Activated T-helper 1 cell treated with anti-CD3 and anti-CD28 coated beads, Interleukin-12 subunit alpha, Interleukin-12 subunit beta, Interleukin-2, Interleukin-4 antibody, amounts not matched to agents 30 ng/mL and 10 ng/mL and 1 ng/mL, durations not matched to agents 14 hours and 24 hours and 36 hours (primary cell): Measurements from ENCODE around the gene KIAA1614. TPM values are rescaled to one million over a fixed set of nuclear protein-coding genes. Genes with fewer than 3 reads are reported as not detected.

ENCODE experiments used
- DNase-seq: peaks from one replicate; pipeline ENCODE4 v3.0.0; 2021; ENCODE audit warnings: low spot score
- H3K27ac Mint-ChIP-seq: one replicate; pipeline ENCODE4 v1.8.0; 2021; ENCODE audit warnings: mild to moderate bottlenecking, mixed read lengths
- H3K27me3 Mint-ChIP-seq: one replicate; pipeline ENCODE4 v1.8.0; 2022; ENCODE audit warnings: mild to moderate bottlenecking, moderate library complexity, mixed read lengths; ENCODE audit not compliant: insufficient read depth
- H3K36me3 Mint-ChIP-seq: one replicate; pipeline ENCODE4 v1.8.0; 2021; ENCODE audit warnings: low read depth, mixed read lengths
- H3K4me1 Mint-ChIP-seq: one replicate; pipeline ENCODE4 v1.8.0; 2021; ENCODE audit warnings: low read depth, mixed read lengths
- H3K4me3 Mint-ChIP-seq: one replicate; pipeline ENCODE4 v1.8.0; 2021; ENCODE audit warnings: mild to moderate bottlenecking, moderate library complexity, mixed read lengths
- H3K9me3 Mint-ChIP-seq: one replicate; pipeline ENCODE4 v1.8.0; 2021; ENCODE audit warnings: mixed read lengths
- intact Hi-C: fragments of 100-400 bp; cut with micrococcal nuclease; formaldehyde crosslinking; loops from one replicate; pipeline ENCODE4 v1.15.1; 2024
- total RNA-seq: library from RNA; stranded (reverse); gene quantifications from 2 replicates; pipeline ENCODE4 v1.2.3, GENCODE V29; 2022

Gene KIAA1614
- 0.16 and 0.17 TPM in 2 replicates for total RNA-seq

- peaks cover 23% of the 10 kb centered on the region for H3K4me1 Mint-ChIP-seq
- intact Hi-C loops, result loop anchor here (5.0 kb wide), 1 partner anchor 69 kb away; no protein-coding TSS in a partner anchor
- H3K27ac Mint-ChIP-seq, result peak within 1 kb of the TSS; percentile 29
- DNase-seq, result no peak
- no peaks in the 10 kb centered on the region for H3K9me3 Mint-ChIP-seq
- H3K27me3 Mint-ChIP-seq, result peaks cover 41% of the 10 kb centered on the region
- H3K4me3 Mint-ChIP-seq, result peak within 1 kb of the TSS; percentile 71
- no peaks in the 10 kb centered on the region for H3K36me3 Mint-ChIP-seq
Measured at GRCh38 chr1:180912801-180913565, at the start of gene KIAA1614. KIAA1614 (plus strand) TSS chr1:180912897; CDS start chr1:180913244, 347 bp downstream.

DNA sequence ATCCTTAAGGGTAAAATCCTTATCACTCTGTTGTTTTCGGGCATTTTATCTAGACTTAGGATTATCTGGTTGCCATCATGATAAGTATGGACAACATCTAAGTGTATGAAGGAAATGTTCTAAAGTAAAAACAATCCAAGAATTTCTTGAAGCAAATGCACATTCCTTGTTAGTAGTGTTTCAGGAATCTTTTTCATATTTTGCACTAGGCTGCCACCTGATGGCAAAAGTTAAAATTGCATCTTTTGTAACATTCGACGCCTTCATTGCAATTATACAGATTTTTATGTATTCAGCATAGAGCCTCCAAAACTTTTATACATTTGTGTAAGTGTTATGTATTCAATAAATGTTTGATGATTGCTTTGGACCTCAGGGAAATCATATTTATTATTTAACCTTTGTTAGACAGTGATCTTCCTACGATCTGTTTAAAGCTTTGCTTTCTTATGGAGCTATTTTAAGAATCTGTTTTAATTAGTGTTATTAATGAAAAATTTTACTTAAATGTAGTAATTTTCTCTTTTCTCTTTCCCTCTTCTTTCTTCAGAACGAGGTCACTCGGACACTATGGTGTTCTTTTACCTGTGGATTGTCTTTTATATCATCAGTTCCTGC is 49.4 kb upstream of the KIAA1614 start:
- no peak overlapping the region for H3K4me3 Mint-ChIP-seq
- H3K27ac Mint-ChIP-seq, result no peak overlapping the region
- H3K4me1 Mint-ChIP-seq, result no peaks in the 10 kb centered on the region
- intact Hi-C loops, result loop anchor here (5.0 kb wide), 3 partner anchors 86 to 346 kb away; partner anchors contain the start of gene XPR1
- no peaks in the 10 kb centered on the region for H3K9me3 Mint-ChIP-seq
- H3K27me3 Mint-ChIP-seq, result no peaks in the 10 kb centered on the region
- peaks cover 7% of the 10 kb centered on the region for H3K36me3 Mint-ChIP-seq
- DNase-seq, result no peak

DNA sequence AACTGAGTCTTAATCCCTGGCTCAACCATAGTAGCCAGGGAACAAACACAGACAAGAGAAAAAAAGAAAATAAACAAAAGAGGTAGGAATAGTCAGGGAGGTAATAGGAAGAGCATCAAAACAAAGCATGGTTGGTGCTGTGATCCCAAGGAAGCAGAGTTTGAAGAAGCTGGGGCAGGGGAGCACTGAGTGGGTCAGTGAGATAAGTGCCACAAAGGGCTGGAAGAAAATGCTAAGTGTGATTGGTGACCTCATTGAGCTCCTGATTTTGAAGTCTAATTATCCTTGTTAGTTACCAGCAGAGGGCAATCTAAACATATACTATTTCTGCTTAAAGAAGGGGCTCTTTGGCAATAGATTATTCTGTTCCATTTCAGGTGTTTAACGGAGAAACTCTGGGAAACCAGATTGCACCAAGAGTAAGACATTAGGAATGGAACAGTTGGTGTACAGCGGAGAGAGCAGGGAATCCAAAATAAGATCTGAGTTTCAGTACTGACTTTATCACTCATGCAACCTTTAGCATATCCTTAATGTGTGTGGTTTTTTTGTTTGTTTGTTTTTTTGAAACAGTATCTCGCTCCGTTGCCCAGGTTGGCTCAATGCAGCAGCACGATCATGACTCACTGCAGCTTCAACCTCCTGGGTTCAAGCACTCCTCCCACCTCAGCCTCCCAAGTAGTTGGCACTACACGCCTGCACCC is 30.7 kb upstream of the KIAA1614 start:
- Mint-ChIP-seq H3K4me3 (no peak overlapping the region), H3K9me3 (no peaks in the 10 kb centered on the region)
- intact Hi-C loops, result loop anchor here (1.0 to 5.0 kb wide), 6 partner anchors 39 to 284 kb away; no protein-coding TSS in a partner anchor

GRCh38 chr1:180884588-180885300 is 28.0 kb upstream of the KIAA1614 start:
- Mint-ChIP-seq H3K4me1 (peaks cover 6% of the 10 kb centered on the region), H3K27me3 (no peaks in the 10 kb centered on the region), H3K9me3 (no peaks in the 10 kb centered on the region), H3K4me3 (no peak overlapping the region), H3K36me3 (peaks cover 5% of the 10 kb centered on the region), H3K27ac (no peak overlapping the region)
- intact Hi-C loops, result loop anchor here (5.0 kb wide), 2 partner anchors 98 to 153 kb away; no protein-coding TSS in a partner anchor
- no peak for DNase-seq

More for the DNA sequence above, 30.7 kb upstream of the KIAA1614 start:
- H3K27me3 Mint-ChIP-seq, result no peaks in the 10 kb centered on the region
- DNase-seq, result no peak
- peaks cover 6% of the 10 kb centered on the region for H3K4me1 Mint-ChIP-seq
- no peak overlapping the region for H3K27ac Mint-ChIP-seq
- peaks cover 2% of the 10 kb centered on the region for H3K36me3 Mint-ChIP-seq

- no peaks in the 10 kb centered on the region for H3K27me3 Mint-ChIP-seq
- intact Hi-C loops, result no loop called here
Measured at GRCh38 chr1:180886338-180886737, 26.4 kb upstream of the KIAA1614 start.

GRCh38 chr1:180887841-180888240 is 24.9 kb upstream of the KIAA1614 start:
- Mint-ChIP-seq H3K36me3 (peaks cover 5% of the 10 kb centered on the region), H3K9me3 (no peaks in the 10 kb centered on the region), H3K4me1 (peaks cover 4% of the 10 kb centered on the region), H3K4me3 (no peak overlapping the region), H3K27me3 (no peaks in the 10 kb centered on the region), H3K27ac (no peak overlapping the region)
- DNase-seq, result no peak
- intact Hi-C loops, result no loop called here

More at GRCh38 chr1:180886338-180886737, 26.4 kb upstream of the KIAA1614 start:
- H3K27ac Mint-ChIP-seq, result no peak overlapping the region
- peaks cover 6% of the 10 kb centered on the region for H3K4me1 Mint-ChIP-seq
- peaks cover 5% of the 10 kb centered on the region for H3K36me3 Mint-ChIP-seq
- H3K9me3 Mint-ChIP-seq, result no peaks in the 10 kb centered on the region
- H3K4me3 Mint-ChIP-seq, result no peak overlapping the region
- no peak for DNase-seq

DNA sequence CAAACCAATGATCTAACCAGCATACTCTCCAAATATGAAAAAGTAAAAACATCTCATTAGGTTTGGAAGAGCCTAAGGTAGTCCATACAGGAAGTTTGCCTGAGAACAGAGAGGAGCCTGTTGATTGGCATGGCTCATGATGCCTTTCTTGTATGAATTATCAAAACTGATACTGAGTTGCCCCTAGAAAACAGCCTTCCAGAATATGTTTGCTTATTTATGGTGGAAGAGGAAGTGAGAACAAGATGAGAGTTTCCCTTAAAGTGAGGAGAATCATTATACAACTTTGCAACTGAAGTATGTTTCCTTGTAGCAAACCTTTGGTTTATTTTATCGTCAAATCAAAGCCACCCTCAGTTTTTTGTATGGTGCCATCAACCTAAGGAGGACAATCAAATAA is 23.8 kb upstream of the KIAA1614 start:
- Mint-ChIP-seq H3K4me1 (peaks cover 9% of the 10 kb centered on the region), H3K9me3 (no peaks in the 10 kb centered on the region), H3K4me3 (no peak overlapping the region), H3K36me3 (peaks cover 3% of the 10 kb centered on the region), H3K27ac (no peak overlapping the region), H3K27me3 (no peaks in the 10 kb centered on the region)
- no peak for DNase-seq
- intact Hi-C loops, result no loop called here

DNA sequence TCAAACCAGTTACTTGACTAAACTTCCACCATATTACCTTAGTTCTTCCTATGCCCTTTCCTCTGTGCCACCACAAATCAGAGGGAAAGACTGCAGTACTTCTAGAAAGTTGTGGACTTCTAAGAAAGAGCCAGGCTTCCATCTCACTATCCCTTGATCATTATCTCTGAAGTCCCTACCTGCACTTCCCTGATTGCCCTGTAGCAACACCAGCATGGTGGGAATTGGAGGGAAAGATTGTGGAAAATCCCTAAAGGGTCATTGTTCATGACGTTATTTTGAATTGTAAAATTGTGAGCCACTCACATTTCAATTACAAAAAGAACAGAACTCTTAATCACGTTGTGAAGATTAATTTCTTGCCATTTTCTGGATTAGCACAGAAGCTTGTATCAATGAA is 23.4 kb upstream of the KIAA1614 start:
- Mint-ChIP-seq H3K27me3 (no peaks in the 10 kb centered on the region), H3K4me1 (peaks cover 10% of the 10 kb centered on the region), H3K4me3 (no peak overlapping the region), H3K27ac (no peak overlapping the region), H3K9me3 (no peaks in the 10 kb centered on the region), H3K36me3 (peaks cover 3% of the 10 kb centered on the region)
- intact Hi-C loops, result no loop called here
- DNase-seq, result no peak

- Mint-ChIP-seq H3K27ac (no peak overlapping the region), H3K4me1 (peaks cover 10% of the 10 kb centered on the region), H3K27me3 (no peaks in the 10 kb centered on the region), H3K36me3 (peaks cover 3% of the 10 kb centered on the region), H3K9me3 (no peaks in the 10 kb centered on the region), H3K4me3 (no peak overlapping the region)
- intact Hi-C loops, result no loop called here
- DNase-seq, result no peak
Measured at GRCh38 chr1:180892272-180892671, 20.4 kb upstream of the KIAA1614 start.

DNA sequence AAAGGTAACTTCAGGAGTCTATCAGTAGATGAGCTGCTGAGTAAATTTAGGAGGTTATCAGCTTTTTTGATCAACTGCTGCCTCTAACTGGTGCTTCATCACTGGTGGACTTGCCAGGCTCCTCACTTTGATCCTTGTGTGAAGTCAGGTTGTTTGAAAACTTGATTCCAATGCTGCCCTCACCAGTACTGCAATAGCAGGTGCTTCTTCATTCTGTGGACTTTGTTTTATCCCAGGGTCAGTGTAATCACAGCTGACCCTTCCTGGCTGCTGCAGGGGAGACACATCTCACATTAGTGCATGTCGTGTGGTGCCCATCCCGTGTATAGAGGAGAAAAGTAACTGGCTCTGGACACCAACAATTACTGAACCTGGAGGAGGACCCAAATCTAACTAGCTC is 20.0 kb upstream of the KIAA1614 start:
- H3K4me3 Mint-ChIP-seq, result no peak overlapping the region
- H3K9me3 Mint-ChIP-seq, result no peaks in the 10 kb centered on the region
- intact Hi-C loops, result no loop called here
- H3K27ac Mint-ChIP-seq, result peak overlapping the region; percentile 24
- H3K36me3 Mint-ChIP-seq, result peaks cover 3% of the 10 kb centered on the region
- H3K4me1 Mint-ChIP-seq, result peaks cover 10% of the 10 kb centered on the region
- DNase-seq, result no peak
- H3K27me3 Mint-ChIP-seq, result no peaks in the 10 kb centered on the region

DNA sequence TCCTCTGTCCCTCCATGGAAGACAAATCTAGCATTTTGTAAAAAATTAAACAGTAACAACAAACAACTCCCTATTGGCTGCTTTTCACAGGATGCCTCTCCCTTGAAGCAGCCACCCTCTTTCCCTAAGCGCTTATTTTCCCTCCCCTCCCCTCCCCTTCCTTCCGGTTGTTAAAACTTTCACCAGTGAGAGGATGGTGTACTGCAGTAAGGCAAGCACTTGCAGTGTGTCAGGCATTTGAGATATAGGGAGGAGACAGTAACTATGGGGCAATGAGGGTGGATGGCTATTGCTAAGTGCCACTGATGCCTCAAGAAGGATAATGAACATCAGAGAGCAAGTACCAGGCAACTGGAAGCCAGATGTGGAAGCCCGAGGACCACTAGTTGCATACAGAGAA is 19.1 kb upstream of the KIAA1614 start:
- Mint-ChIP-seq H3K36me3 (no peaks in the 10 kb centered on the region), H3K27me3 (no peaks in the 10 kb centered on the region), H3K27ac (peak overlapping the region; percentile 11), H3K4me3 (no peak overlapping the region), H3K9me3 (no peaks in the 10 kb centered on the region), H3K4me1 (peaks cover 10% of the 10 kb centered on the region)
- intact Hi-C loops, result no loop called here
- DNase-seq, result no peak

GRCh38 chr1:180896161-180896560 is 16.5 kb upstream of the KIAA1614 start:
- Mint-ChIP-seq H3K27ac (no peak overlapping the region), H3K4me3 (no peak overlapping the region), H3K36me3 (no peaks in the 10 kb centered on the region), H3K27me3 (no peaks in the 10 kb centered on the region), H3K9me3 (no peaks in the 10 kb centered on the region), H3K4me1 (peaks cover 10% of the 10 kb centered on the region)
- intact Hi-C loops, result no loop called here
- no peak for DNase-seq
